NT2/D1 (cell line): Measurements from ENCODE around the gene FAM20C.

Source experiments
- SUZ12 ChIP-seq: IDR thresholded peaks from 2 replicates; pipeline ENCODE4 v1.6.1; 2011; ENCODE audit not compliant: insufficient read length, insufficient read depth; ENCODE audit errors: extremely low read depth
- ZNF274 ChIP-seq: IDR thresholded peaks from 2 replicates; pipeline ENCODE4 v1.6.1; 2011; ENCODE audit warnings: mild to moderate bottlenecking, low read depth, low read length

- TF ChIP-seq ZNF274: no peak
- no peak for TF ChIP-seq SUZ12
These were observed 107.3 kb downstream of the FAM20C start for GRCh38 chr7:299628-300027.
